Upper lobe of left lung (tissue), 4 donors: ENCODE results near the gene LHX2.

Source experiments
- POLR2A ChIP-seq, 4 donors: fragments of 450-650 bp; IDR thresholded peaks; one replicate each; pipeline ENCODE4 v1.5.1; 2016 to 2017; ENCODE audit warnings: antibody characterized with exemption in 4 of 4, mild to moderate bottlenecking in 2 of 4
- TF ChIP-seq, protein P1 (sequence below), 6 experiments: fragments of 450-650 bp in 4 of 6; fragments of 200-600 bp in 2 of 6; sonication (generic) in 2 of 6; IDR thresholded peaks; one replicate each; pipeline ENCODE4 v1.5.1; 2016 to 2019; ENCODE audit warnings: antibody characterized with exemption in 6 of 6

DNA sequence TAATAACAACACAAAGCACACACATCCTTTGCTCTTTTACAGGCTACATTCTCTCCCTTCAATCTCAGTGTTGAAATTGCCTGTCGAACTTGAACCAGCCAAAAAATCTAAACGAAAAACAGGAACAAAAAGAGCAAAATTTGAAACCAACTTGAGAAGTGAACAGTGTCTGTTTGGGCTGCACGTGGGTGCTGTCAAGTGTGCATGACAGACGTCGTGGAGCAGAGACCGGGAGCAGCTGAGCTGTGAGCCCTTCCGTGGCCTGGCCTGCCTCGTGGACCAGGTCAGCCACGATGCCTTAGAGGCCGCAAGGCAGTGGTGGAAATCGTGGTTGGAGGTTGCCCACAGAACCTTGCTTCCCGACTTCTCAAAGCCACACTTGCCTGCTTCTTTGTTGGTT, 46.8 kb upstream of the LHX2 start:
- TF ChIP-seq, protein P1, sequence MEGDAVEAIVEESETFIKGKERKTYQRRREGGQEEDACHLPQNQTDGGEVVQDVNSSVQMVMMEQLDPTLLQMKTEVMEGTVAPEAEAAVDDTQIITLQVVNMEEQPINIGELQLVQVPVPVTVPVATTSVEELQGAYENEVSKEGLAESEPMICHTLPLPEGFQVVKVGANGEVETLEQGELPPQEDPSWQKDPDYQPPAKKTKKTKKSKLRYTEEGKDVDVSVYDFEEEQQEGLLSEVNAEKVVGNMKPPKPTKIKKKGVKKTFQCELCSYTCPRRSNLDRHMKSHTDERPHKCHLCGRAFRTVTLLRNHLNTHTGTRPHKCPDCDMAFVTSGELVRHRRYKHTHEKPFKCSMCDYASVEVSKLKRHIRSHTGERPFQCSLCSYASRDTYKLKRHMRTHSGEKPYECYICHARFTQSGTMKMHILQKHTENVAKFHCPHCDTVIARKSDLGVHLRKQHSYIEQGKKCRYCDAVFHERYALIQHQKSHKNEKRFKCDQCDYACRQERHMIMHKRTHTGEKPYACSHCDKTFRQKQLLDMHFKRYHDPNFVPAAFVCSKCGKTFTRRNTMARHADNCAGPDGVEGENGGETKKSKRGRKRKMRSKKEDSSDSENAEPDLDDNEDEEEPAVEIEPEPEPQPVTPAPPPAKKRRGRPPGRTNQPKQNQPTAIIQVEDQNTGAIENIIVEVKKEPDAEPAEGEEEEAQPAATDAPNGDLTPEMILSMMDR (IDR thresholded peaks at IDR 0.05), result no peak
- TF ChIP-seq POLR2A (IDR thresholded peaks at IDR 0.05), result no peak
